H9 (cell line): ENCODE results near the gene PRKCZ. TPM values are rescaled to one million over a fixed set of nuclear protein-coding genes. Genes with fewer than 3 reads are reported as not detected.

Experiments
- DNase-seq: peaks from one replicate; pipeline ENCODE4 v3.0.0-alpha.2; 2017
- H2AFZ ChIP-seq: one replicate; pipeline ENCODE4 v1.6.1; 2013; ENCODE audit warnings: mild to moderate bottlenecking, low read length, control low read depth, moderate library complexity
- H2AK5ac ChIP-seq: 2 replicates; pipeline ENCODE4 v1.6.1; 2013; ENCODE audit warnings: low read length, control low read depth, mixed read lengths; ENCODE audit not compliant: insufficient read length
- H2BK120ac ChIP-seq: one replicate; pipeline ENCODE4 v1.6.1; 2013; ENCODE audit warnings: low read depth, mild to moderate bottlenecking, low read length, control low read depth, inconsistent platforms; ENCODE audit not compliant: poor library complexity, severe bottlenecking
- H2BK12ac ChIP-seq: 2 replicates; pipeline ENCODE4 v1.6.1; 2013; ENCODE audit warnings: low read length, control low read depth, mixed read lengths, low read depth; ENCODE audit not compliant: insufficient read length
- H2BK15ac ChIP-seq: 2 replicates; pipeline ENCODE4 v1.6.1; 2013; ENCODE audit warnings: low read depth, low read length, control low read depth
- H2BK20ac ChIP-seq: one replicate; pipeline ENCODE4 v1.6.1; 2013; ENCODE audit warnings: low read depth, mild to moderate bottlenecking, low read length, control low read depth, inconsistent platforms; ENCODE audit not compliant: poor library complexity, severe bottlenecking
- H2BK5ac ChIP-seq: 2 replicates; pipeline ENCODE4 v1.6.1; 2013; ENCODE audit warnings: low read length, control low read depth, mixed read lengths; ENCODE audit not compliant: insufficient read length
- H3K14ac ChIP-seq: 2 replicates; pipeline ENCODE4 v1.6.1; 2013; ENCODE audit warnings: low read length, control low read depth; ENCODE audit not compliant: insufficient read depth
- H3K18ac ChIP-seq: 2 replicates; pipeline ENCODE4 v1.6.1; 2013; ENCODE audit warnings: low read depth, mild to moderate bottlenecking, mixed read lengths, low read length, control low read depth; ENCODE audit not compliant: insufficient read length
- H3K23ac ChIP-seq: 2 replicates; pipeline ENCODE4 v1.6.1; 2013; ENCODE audit warnings: low read length, control low read depth, mixed read lengths, low read depth; ENCODE audit not compliant: insufficient read length
- H3K23me2 ChIP-seq: 2 replicates; pipeline ENCODE4 v1.6.1; 2013; ENCODE audit warnings: low read depth, mild to moderate bottlenecking, mixed read lengths, low read length, control low read depth; ENCODE audit not compliant: insufficient read length, poor library complexity, severe bottlenecking
- H3K27ac ChIP-seq: 2 replicates; pipeline ENCODE4 v1.5.1; 2013; ENCODE audit warnings: low read length, control low read depth, mixed read lengths, low read depth; ENCODE audit not compliant: insufficient read length
- H3K27me3 ChIP-seq: 2 replicates; pipeline ENCODE4 v1.6.1; 2013; ENCODE audit warnings: low read length, control low read depth, inconsistent platforms; ENCODE audit not compliant: insufficient read depth
- H3K4ac ChIP-seq: 2 replicates; pipeline ENCODE4 v1.6.1; 2013; ENCODE audit warnings: low read depth, mild to moderate bottlenecking, control low read depth, inconsistent platforms, low read length, moderate library complexity
- H3K4me1 ChIP-seq: 2 replicates; pipeline ENCODE4 v1.6.1; 2013; ENCODE audit warnings: low read length, control low read depth, inconsistent platforms; ENCODE audit not compliant: insufficient read depth
- H3K4me2 ChIP-seq: 2 replicates; pipeline ENCODE4 v1.6.1; 2013; ENCODE audit warnings: low read length, control low read depth, mixed read lengths; ENCODE audit not compliant: insufficient read length, insufficient read depth
- H3K56ac ChIP-seq: 2 replicates; pipeline ENCODE4 v1.6.1; 2013; ENCODE audit warnings: low read depth, mild to moderate bottlenecking, mixed read lengths, low read length, control low read depth; ENCODE audit not compliant: insufficient read length
- H3K79me1 ChIP-seq: 2 replicates; pipeline ENCODE4 v1.6.1; 2013; ENCODE audit warnings: low read depth, mild to moderate bottlenecking, moderate library complexity, low read length, control low read depth, inconsistent platforms; ENCODE audit not compliant: insufficient read depth, poor library complexity, severe bottlenecking
- H3K79me2 ChIP-seq: 2 replicates; pipeline ENCODE4 v1.6.1; 2013; ENCODE audit warnings: low read length, control low read depth, inconsistent platforms; ENCODE audit not compliant: insufficient read depth
- H3K9ac ChIP-seq: 2 replicates; pipeline ENCODE4 v1.6.1; 2013; ENCODE audit warnings: low read length, control low read depth, mixed read lengths; ENCODE audit not compliant: insufficient read length; ENCODE audit errors: extremely low read depth
- H3K9me3 ChIP-seq: one replicate; pipeline ENCODE4 v1.6.1; 2013; ENCODE audit warnings: low read depth, low read length, inconsistent platforms; ENCODE audit not compliant: control insufficient read depth
- H3T11ph ChIP-seq: one replicate; pipeline ENCODE4 v1.6.1; 2013; ENCODE audit warnings: mild to moderate bottlenecking, low read length, control low read depth, inconsistent platforms
- H4K20me1 ChIP-seq: one replicate; pipeline ENCODE4 v1.6.1; 2013; ENCODE audit not compliant: control insufficient read depth, insufficient read length, insufficient read depth
- H4K5ac ChIP-seq: 2 replicates; pipeline ENCODE4 v1.6.1; 2013; ENCODE audit warnings: low read depth, mild to moderate bottlenecking, mixed read lengths, low read length, control low read depth; ENCODE audit not compliant: insufficient read length
- H4K8ac ChIP-seq: replicated peaks from 2 replicates; pipeline ENCODE4 v1.6.1; 2013; ENCODE audit warnings: low read length, control low read depth, mixed read lengths, low read depth; ENCODE audit not compliant: insufficient read length
- H4K91ac ChIP-seq: 2 replicates; pipeline ENCODE4 v1.6.1; 2013; ENCODE audit warnings: low read depth, mild to moderate bottlenecking, moderate library complexity, mixed read lengths, low read length, control low read depth; ENCODE audit not compliant: insufficient read length
- H3K27ac Mint-ChIP-seq, 3 experiments: 2 replicates in 2 of 3; 3 replicates in 1 of 3; pipeline ENCODE4 v1.8.0; 2020 to 2021; ENCODE audit warnings: mixed read lengths in 3 of 3, mild to moderate bottlenecking in 1 of 3, moderate library complexity in 1 of 3
- H3K27me3 Mint-ChIP-seq: 2 replicates; pipeline ENCODE4 v1.8.0; 2021; ENCODE audit warnings: low read depth, mild to moderate bottlenecking, moderate library complexity, mixed read lengths
- H3K36me3 Mint-ChIP-seq, 3 experiments: 2 replicates in 2 of 3; 3 replicates in 1 of 3; pipeline ENCODE4 v1.8.0; 2020 to 2021; ENCODE audit warnings: low read depth in 3 of 3, mixed read lengths in 3 of 3; ENCODE audit not compliant: insufficient read depth in 1 of 3
- H3K4me1 Mint-ChIP-seq, 2 experiments: 2 replicates each; pipeline ENCODE4 v1.8.0; 2020; ENCODE audit warnings: mixed read lengths in 2 of 2
- H3K4me3 Mint-ChIP-seq, 2 experiments: 2 replicates in 1 of 2; 3 replicates in 1 of 2; pipeline ENCODE4 v1.8.0; 2020 to 2021; ENCODE audit warnings: mild to moderate bottlenecking in 2 of 2, mixed read lengths in 2 of 2, moderate library complexity in 1 of 2
- H3K9me3 Mint-ChIP-seq, 2 experiments: 2 replicates in 1 of 2; 3 replicates in 1 of 2; pipeline ENCODE4 v1.8.0; 2020; ENCODE audit warnings: mild to moderate bottlenecking in 2 of 2, mixed read lengths in 2 of 2, moderate library complexity in 1 of 2
- WGBS: extraction: QIAGEN DNeasy Blood & Tissue Kit; methylation state at CpG from one replicate; pipeline ENCODE4 v1.1.7; 2013; ENCODE audit warnings: missing lambda C conversion rate, low lambda C conversion rate, mixed read lengths; ENCODE audit not compliant: insufficient read length; ENCODE audit errors: extremely low coverage; 5-methylcytosine and 5-hydroxymethylcytosine counted together
- total RNA-seq: library from RNA; stranded (reverse); gene quantifications from 2 replicates; pipeline ENCODE4 v1.2.1, GENCODE V29; 2021
- TF ChIP-seq, protein P1 (sequence below): fragments of 200-600 bp; sonication (generic); conservative IDR thresholded peaks from 3 replicates; pipeline ENCODE4 v1.8.0; 2021; ENCODE audit warnings: antibody characterized with exemption, mild to moderate bottlenecking

PRKCZ gene
- total RNA-seq, 1 experiment from 2014 or later: 48.4 TPM

DNA sequence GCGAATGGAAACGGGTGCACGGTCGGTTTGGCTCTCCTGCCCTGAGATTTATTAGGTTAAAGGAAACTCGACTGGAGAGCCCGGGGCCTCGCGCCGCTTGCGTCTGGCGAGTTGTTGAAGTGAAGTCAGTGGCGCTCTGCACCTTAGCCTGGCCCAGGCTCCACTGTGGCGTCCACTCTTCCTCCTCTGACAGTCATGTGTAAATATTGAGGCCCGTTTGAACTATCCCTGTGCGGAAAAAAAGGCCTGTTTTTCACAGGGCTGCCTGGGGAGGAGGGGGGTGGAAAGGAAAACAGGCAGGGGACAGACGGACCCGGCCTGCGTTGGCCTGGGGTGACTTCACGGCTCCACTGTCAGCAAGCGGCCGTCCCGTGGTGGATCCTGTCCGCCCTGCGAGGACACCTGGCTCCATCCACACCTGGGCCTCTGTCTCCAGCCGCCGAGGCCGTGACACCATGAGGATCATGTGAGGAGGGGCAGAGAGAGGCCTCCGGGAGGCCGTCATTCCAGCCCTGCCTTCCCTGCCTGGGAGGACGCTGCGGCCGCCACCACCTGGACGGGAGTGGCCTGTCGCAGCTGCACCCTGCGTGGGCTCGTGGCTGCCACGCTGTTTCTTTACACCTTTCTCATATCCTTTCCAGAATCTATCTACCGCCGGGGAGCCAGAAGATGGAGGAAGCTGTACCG, 84.6 kb downstream of the PRKCZ start:
- H4K20me1 ChIP-seq: peaks cover under 1% of the 10 kb centered on the region
- Mint-ChIP-seq H3K4me1 (peaks cover 20 to 23% of the 10 kb centered on the region in 2 experiments), H3K4me3 (peak overlapping the region in 1 of 2 experiments; percentile 40; a peak in 1 of 5 replicates), H3K27me3 (no peaks in the 10 kb centered on the region), H3K36me3 (peaks cover 0 to 18% (median 4%) of the 10 kb centered on the region in 3 experiments; a peak in 4 of 7 replicates), H3K27ac (no peak overlapping the region), H3K9me3 (no peaks in the 10 kb centered on the region)
- no peak overlapping the region for H3K27ac ChIP-seq
- H2BK12ac ChIP-seq: no peak overlapping the region
- no peaks in the 10 kb centered on the region for H3K79me2 ChIP-seq
- TF ChIP-seq, protein P1, sequence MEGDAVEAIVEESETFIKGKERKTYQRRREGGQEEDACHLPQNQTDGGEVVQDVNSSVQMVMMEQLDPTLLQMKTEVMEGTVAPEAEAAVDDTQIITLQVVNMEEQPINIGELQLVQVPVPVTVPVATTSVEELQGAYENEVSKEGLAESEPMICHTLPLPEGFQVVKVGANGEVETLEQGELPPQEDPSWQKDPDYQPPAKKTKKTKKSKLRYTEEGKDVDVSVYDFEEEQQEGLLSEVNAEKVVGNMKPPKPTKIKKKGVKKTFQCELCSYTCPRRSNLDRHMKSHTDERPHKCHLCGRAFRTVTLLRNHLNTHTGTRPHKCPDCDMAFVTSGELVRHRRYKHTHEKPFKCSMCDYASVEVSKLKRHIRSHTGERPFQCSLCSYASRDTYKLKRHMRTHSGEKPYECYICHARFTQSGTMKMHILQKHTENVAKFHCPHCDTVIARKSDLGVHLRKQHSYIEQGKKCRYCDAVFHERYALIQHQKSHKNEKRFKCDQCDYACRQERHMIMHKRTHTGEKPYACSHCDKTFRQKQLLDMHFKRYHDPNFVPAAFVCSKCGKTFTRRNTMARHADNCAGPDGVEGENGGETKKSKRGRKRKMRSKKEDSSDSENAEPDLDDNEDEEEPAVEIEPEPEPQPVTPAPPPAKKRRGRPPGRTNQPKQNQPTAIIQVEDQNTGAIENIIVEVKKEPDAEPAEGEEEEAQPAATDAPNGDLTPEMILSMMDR: no peak
- DNase-seq: no peak
- H3K14ac ChIP-seq: no peak overlapping the region
- WGBS: no CpG with 5 or more reads among the region's 40 CpGs
- no peak overlapping the region for H3K4me2 ChIP-seq
- no peak overlapping the region for H4K8ac ChIP-seq
- H3K4me1 ChIP-seq: peaks cover 4% of the 10 kb centered on the region; the same call in 1 of the 2 replicates
- H3K56ac ChIP-seq: no peak overlapping the region
- no peaks in the 10 kb centered on the region for H3K9me3 ChIP-seq
- H3K4ac ChIP-seq: no peak overlapping the region
- peaks cover 3% of the 10 kb centered on the region for H3K23me2 ChIP-seq
- no peak overlapping the region for H2BK15ac ChIP-seq
- no peaks in the 10 kb centered on the region; the same call in 1 of the 2 replicates for H3K27me3 ChIP-seq
- H3K18ac ChIP-seq: no peak overlapping the region
- no peak overlapping the region for H4K5ac ChIP-seq
- no peak overlapping the region for H2AFZ ChIP-seq
- no peak overlapping the region for H2BK120ac ChIP-seq
- H2AK5ac ChIP-seq: no peak overlapping the region
- no peak overlapping the region for H4K91ac ChIP-seq
- H3K23ac ChIP-seq: no peak overlapping the region
- no peak overlapping the region for H3K9ac ChIP-seq
- no peak overlapping the region for H2BK5ac ChIP-seq
- H2BK20ac ChIP-seq: no peak overlapping the region
- H3T11ph ChIP-seq: no peak overlapping the region
- no peaks in the 10 kb centered on the region for H3K79me1 ChIP-seq
